Osteocyte (in vitro differentiated cells): ENCODE results near the gene ELL. TPM values are rescaled to one million over a fixed set of nuclear protein-coding genes. Genes with fewer than 3 reads are reported as not detected.
"Not testable (repeated sequence)": the region's sequence is repeated elsewhere in the genome, so short reads cannot be mapped to it uniquely, and the experiment has no call there.

Experiments
- DNase-seq: peaks from one replicate; pipeline ENCODE4 v3.0.0; 2021; ENCODE audit warnings: mixed read lengths; ENCODE audit not compliant: unreplicated experiment; ENCODE audit errors: extremely low spot score
- H3K27ac Mint-ChIP-seq: one replicate; pipeline ENCODE4 v1.8.0; 2021; ENCODE audit warnings: mild to moderate bottlenecking, mixed read lengths; ENCODE audit not compliant: unreplicated experiment
- H3K27me3 Mint-ChIP-seq: one replicate; pipeline ENCODE4 v1.8.0; 2021; ENCODE audit warnings: mixed read lengths; ENCODE audit not compliant: unreplicated experiment
- H3K36me3 Mint-ChIP-seq: one replicate; pipeline ENCODE4 v1.8.0; 2021; ENCODE audit warnings: mixed read lengths; ENCODE audit not compliant: unreplicated experiment
- H3K4me1 Mint-ChIP-seq: one replicate; pipeline ENCODE4 v1.8.0; 2021; ENCODE audit warnings: mixed read lengths; ENCODE audit not compliant: unreplicated experiment
- H3K4me3 Mint-ChIP-seq: one replicate; pipeline ENCODE4 v1.8.0; 2021; ENCODE audit warnings: mild to moderate bottlenecking, moderate library complexity, mixed read lengths; ENCODE audit not compliant: unreplicated experiment
- H3K9me3 Mint-ChIP-seq: one replicate; pipeline ENCODE4 v1.8.0; 2021; ENCODE audit warnings: mixed read lengths; ENCODE audit not compliant: unreplicated experiment
- total RNA-seq: library from RNA; stranded (reverse); gene quantifications from 2 replicates; pipeline ENCODE4 v1.2.1, GENCODE V29; 2021
- TF ChIP-seq, protein P1 (sequence below): fragments of 200-600 bp; sonication (generic); IDR thresholded peaks from 2 replicates; pipeline ENCODE4 v1.5.0; 2021; ENCODE audit warnings: antibody characterized with exemption, mild to moderate bottlenecking, moderate library complexity

Gene ELL
- total RNA-seq, 1 donor from 2014 or later = 17.6 TPM

DNA sequence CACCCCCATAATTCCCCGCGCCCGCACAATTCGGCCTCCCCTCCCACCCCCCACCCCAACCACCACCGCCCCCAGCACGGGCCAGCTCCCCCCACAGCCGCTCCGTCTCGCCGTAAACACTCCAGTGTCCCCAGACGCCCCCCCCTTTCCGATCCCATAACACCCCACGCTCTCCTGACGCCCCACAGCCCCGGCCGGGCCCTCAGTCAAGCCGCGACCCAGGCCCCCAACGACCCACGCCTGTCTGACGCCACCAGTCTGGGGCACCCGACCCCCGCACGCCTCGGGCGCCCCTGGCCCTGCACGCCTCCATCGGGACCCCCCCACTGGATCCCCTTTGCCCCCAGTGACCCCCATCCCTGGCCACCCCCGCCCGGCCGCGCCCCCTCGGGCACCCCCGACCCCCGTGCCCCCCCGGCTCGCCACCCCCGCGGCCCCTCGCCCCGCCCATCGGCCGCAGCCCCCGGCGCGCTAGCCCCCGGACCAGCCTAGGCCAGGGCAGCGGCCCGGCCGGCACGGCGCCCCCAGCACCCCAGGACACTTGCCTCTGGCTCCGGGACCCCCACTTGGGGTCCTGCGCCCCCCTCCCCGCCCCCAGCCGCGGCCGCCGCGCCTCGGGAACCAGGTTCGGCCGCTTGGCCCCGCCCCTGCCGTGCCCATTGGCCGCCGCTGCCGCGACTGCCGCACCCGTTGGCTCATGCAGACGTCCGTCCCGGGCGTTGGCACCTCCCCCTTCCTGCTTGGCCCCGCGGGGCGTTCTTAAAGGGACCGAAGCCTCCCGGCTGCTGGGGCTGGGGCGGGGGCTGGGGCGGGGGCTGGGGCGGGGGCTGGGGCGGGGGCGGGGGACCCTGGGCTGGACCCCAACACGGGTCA lies 21.3 kb upstream of the ELL start, which contains the start of gene FKBP8:
Gene FKBP8, minus strand, starts transcription at position 633 of the 873 bp plus-strand sequence. CDS start 1,603 bp downstream, outside the sequence.
- Mint-ChIP-seq H3K36me3 (peaks cover 6% of the 10 kb centered on the region), H3K4me1 (peaks cover 16% of the 10 kb centered on the region), H3K27me3 (no peaks in the 10 kb centered on the region), H3K4me3 (peak within 1 kb of the TSS; percentile 86), H3K27ac (peak within 1 kb of the TSS; percentile 85), H3K9me3 (no peaks in the 10 kb centered on the region)
- DNase-seq = peak; percentile 97
- TF ChIP-seq, protein P1, sequence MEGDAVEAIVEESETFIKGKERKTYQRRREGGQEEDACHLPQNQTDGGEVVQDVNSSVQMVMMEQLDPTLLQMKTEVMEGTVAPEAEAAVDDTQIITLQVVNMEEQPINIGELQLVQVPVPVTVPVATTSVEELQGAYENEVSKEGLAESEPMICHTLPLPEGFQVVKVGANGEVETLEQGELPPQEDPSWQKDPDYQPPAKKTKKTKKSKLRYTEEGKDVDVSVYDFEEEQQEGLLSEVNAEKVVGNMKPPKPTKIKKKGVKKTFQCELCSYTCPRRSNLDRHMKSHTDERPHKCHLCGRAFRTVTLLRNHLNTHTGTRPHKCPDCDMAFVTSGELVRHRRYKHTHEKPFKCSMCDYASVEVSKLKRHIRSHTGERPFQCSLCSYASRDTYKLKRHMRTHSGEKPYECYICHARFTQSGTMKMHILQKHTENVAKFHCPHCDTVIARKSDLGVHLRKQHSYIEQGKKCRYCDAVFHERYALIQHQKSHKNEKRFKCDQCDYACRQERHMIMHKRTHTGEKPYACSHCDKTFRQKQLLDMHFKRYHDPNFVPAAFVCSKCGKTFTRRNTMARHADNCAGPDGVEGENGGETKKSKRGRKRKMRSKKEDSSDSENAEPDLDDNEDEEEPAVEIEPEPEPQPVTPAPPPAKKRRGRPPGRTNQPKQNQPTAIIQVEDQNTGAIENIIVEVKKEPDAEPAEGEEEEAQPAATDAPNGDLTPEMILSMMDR = no peak

DNA sequence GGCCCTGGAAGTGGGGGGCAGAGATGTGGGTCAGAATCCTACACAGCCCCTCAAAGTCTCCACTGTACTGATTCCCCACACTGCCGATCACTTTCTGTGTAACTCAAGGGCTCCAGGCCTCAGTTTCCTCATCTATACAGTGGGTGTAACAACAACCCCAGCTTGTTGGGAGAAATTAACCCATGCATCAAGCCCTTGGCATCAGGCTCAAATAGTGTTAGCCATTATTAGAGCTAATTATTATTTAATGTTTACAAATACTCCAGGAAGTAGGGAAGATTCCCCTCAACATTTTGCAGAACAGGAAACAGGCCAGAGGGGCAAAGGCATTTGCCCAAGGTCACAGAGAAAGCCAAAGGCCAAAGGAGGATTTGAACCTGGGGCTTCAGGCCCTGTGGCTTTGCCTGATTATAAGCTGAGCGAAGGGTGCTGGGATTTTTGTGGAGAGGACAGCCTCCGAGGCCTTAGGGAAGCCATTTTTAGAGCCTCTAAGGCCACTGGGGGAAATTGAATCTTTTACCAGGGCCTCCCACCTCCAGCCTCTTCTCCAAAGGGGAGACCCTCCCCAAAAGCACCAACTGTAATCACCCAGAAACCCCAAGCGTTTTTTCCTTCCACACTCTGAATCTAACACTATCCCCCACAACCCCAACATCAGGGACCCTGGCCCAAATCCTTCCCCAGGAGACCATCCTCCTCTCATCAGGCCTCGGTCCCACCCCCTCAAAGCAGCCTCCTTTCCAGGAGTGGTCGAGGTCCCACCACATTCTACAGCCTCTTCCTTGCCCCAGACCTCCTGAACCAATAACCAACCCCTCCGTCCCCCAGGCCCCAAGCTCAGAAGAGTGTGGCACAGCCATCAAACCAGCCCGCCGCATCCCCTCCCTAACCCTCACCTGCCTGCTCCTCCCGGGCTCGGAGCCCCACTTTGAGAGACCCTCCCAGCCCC lies 20.4 kb upstream of the ELL start:
- TF ChIP-seq, protein P1 = no peak
- H3K4me1 Mint-ChIP-seq = peaks cover 16% of the 10 kb centered on the region
- H3K27me3 Mint-ChIP-seq = no peaks in the 10 kb centered on the region
- H3K27ac Mint-ChIP-seq = peak overlapping the region; percentile 85
- H3K36me3 Mint-ChIP-seq = peaks cover 8% of the 10 kb centered on the region
- no peak for DNase-seq
- H3K9me3 Mint-ChIP-seq = no peaks in the 10 kb centered on the region
- H3K4me3 Mint-ChIP-seq = peak overlapping the region; percentile 86

DNA sequence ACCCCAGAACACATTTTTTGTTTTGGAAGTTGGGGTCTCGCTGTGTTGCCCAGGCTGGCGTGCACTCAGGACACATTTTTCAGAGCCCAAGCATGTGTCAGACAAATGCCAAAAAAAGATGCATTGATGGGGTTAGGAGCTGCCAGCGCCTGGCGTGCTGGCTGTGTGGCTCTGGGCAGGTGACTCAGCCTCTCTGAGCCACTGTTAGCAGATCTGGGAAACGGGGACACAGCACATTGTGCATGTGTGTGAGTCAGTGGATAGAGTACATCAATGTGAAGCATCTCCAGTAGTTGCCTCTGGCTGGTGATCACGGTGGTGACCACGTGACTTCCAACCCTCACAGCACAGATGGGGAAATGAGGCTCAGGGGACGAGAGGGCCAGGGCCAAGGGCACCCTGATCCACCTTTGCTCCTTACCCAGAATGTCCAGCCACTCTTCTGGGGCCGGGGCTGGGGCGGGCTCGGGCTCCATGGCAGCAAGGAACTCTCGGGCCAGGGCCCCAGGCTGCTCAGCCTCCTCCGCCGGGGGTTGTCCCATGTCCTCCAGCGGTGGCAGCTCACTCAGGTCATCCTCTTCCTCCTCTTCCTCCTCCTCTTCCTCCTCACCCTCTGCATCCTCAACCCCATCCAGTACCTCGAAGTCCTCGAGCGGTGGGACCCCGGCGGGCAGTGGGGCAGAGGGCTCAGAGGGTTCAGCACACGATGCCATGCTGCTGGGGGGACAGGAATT lies 19.6 kb upstream of the ELL start:
- H3K4me3 Mint-ChIP-seq = peak overlapping the region; percentile 18
- no peak for DNase-seq
- H3K27ac Mint-ChIP-seq = peak overlapping the region; percentile 85
- peaks cover 16% of the 10 kb centered on the region for H3K4me1 Mint-ChIP-seq
- no peaks in the 10 kb centered on the region for H3K9me3 Mint-ChIP-seq
- peaks cover 8% of the 10 kb centered on the region for H3K36me3 Mint-ChIP-seq
- TF ChIP-seq, protein P1 = no peak
- no peaks in the 10 kb centered on the region for H3K27me3 Mint-ChIP-seq

DNA sequence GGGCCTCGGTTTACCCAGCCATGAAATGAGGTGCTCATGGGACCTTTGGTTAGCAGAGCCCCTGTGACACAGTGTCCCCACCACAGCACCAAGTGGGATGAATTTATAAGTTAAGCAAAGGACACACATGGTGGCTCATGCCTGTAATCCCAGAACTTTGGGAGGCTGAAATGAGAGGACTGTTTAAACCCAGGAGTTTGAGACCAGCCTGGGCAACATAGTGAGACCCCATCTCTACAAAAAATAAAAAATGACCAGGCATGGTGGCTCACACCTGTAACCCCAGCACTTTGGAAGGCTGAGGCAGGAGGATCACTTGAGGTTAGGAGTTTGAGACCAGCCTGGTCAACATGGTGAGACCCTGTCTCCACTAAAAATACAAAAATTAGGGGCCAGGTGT lies 18.3 kb upstream of the ELL start:
- Mint-ChIP-seq H3K4me1 (peaks cover 16% of the 10 kb centered on the region), H3K36me3 (peaks cover 14% of the 10 kb centered on the region)
- H3K4me3 Mint-ChIP-seq, DNase-seq, H3K9me3 Mint-ChIP-seq, H3K27ac Mint-ChIP-seq, H3K27me3 Mint-ChIP-seq: not testable (repeated sequence)

DNA sequence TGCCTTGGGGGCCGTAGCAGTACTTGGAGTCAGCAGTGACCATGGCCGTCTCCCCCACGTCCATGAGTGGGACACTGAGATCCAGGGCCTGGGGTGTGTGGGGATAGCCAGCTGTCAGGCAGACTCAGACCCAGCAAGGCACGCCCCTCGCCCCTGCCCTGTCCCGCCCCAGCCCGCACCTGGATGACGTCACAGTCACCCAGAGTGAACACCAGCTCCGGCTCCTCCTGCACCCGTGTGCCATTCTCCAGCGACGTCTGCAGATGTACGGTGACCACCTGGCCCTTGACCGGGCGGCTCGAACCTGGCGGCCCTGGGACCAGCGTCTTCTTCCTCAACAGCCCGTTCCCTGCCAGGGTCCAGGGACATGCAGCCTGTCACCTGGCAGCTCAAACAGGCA lies 17.5 kb upstream of the ELL start:
- Mint-ChIP-seq H3K4me1 (peaks cover 16% of the 10 kb centered on the region), H3K36me3 (peaks cover 15% of the 10 kb centered on the region), H3K27me3 (no peaks in the 10 kb centered on the region), H3K27ac (no peak overlapping the region), H3K4me3 (no peak overlapping the region), H3K9me3 (no peaks in the 10 kb centered on the region)
- DNase-seq = no peak
- TF ChIP-seq, protein P1 = no peak
